Posterior cingulate gyrus (tissue), 11 donors: Measurements from ENCODE around the gene RAB7A.
A peak's percentile ranks its signal among the peaks of the same experiment; 100 is the strongest.
"Not testable (repeated sequence)": the region's sequence is repeated elsewhere in the genome, so short reads cannot be mapped to it uniquely, and the experiment has no call there.

Source experiments
- DNase-seq, 10 donors: peaks; one replicate each; pipeline versions ENCODE4 v3.0.0 to v3.0.0-alpha.2; 2020 to 2021; ENCODE audit warnings: mixed read lengths in 3 of 10
- intact Hi-C: fragments of 100-400 bp; cut with DNase I; formaldehyde crosslinking; loops from one replicate; pipeline ENCODE4 v1.15.1; 2023

The RAB7A gene

GRCh38 chr3:128746881-128747280 is 20.9 kb downstream of the RAB7A start:
- intact Hi-C loops = no loop called here
- DNase-seq = no peak

DNA sequence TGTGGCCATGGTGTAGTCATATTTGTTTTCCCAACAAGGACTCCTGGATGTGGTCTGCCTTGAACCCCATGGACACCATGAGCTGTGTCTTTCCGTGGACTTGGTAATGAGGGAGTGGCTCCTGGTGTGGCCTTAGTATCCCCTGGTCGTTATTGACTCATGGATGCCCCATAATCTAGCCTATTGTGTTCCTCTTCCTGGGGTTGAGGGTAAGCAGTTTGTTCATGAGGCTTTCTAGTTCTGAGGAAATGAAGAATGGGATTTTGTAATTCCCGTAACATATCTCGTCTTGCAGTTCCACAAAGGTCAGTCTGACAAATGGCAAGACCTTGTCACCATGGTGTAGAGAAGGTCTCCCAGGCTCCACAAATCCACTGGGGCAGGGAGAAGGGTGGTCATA is 22.6 kb downstream of the RAB7A start:
- no peak for DNase-seq
- intact Hi-C loops = no loop called here

GRCh38 chr3:128749035-128749434 is 23.1 kb downstream of the RAB7A start:
- intact Hi-C loops = no loop called here
- DNase-seq = no peak

DNA sequence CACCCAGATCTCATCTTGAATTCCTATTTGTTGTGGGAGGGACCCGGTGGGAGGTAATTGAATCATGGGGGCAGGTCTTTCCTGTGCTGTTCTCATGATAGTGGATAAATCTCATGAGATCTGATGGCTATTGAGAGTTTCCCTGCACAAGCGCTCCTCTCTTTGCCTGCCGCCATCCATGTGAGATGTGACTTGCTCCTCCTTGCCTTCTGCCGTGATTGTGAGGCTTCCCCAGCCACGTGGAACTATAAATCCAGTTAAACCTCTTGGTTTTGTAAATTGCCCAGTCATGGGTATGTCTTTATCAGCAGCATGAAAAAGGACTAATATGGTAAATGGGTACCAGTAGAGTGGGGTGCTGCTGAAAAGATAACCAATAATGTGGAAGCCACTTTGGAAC is 23.6 kb downstream of the RAB7A start:
- intact Hi-C loops, DNase-seq: not testable (repeated sequence)

GRCh38 chr3:128753715-128754114 is 27.7 kb downstream of the RAB7A start:
- intact Hi-C loops = no loop called here
- DNase-seq = no peak

DNA sequence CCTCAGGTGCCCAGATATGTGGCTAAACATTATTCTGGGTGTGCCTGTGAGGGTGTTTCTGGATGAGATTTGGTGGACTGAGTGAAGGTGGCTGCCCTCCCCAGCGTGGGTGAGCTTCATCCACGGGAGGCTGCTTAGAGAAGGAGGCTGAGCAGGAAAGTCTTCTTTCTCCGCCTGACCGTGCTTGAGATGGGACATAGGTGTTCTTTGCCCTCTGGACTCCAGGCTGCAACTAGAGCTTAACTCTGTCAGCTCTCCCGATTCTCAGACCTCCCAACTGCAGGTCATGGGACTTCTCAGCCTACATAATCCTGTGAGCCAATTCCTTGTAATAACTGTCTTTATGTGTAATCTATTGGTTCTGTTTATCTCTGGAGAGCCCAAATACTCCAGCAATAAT is 34.1 kb downstream of the RAB7A start:
- DNase-seq = no peak

DNA sequence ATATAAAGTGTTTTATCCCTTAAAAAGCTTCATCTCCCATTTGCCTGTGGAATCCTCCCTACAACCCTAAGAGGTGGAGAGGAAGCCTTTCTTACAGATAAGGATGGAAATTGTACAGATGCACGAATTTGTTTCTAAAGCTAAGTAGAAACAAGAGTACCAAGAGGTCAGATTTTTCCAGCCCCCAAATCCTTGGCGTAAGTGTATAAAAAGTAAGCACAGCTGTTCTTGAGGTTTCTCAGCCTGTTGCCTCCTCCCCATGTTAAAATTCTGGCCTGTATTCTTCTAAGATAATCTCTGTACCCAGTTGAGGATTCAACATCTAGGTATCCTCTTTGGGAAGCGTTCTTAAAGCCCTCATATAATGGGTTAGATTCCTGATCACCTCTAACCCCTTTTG is 34.9 kb downstream of the RAB7A start:
- no peak for DNase-seq
- intact Hi-C loops = no loop called here

More for the DNA sequence above, 34.1 kb downstream of the RAB7A start:
- intact Hi-C loops = no loop called here

DNA sequence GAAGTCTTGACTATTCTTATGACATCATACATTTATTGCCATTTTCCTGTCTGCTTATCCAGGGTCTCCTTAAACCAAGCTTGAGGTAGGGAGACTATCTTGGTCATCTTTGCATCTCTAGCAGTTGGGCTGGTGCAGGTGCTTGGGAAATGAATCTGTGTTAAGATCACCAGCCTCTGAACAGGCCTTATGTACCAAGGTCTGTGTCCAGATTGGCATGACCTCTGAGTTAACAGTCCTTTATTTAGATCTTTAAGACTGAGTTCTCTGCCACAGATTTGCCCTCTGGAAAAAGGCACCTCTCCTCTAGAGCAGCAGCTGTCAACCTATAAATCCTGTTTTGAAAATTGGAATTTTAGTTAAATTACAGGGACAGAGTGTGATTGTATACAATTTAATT is 35.4 kb downstream of the RAB7A start:
- DNase-seq = no peak
- intact Hi-C loops = no loop called here

DNA sequence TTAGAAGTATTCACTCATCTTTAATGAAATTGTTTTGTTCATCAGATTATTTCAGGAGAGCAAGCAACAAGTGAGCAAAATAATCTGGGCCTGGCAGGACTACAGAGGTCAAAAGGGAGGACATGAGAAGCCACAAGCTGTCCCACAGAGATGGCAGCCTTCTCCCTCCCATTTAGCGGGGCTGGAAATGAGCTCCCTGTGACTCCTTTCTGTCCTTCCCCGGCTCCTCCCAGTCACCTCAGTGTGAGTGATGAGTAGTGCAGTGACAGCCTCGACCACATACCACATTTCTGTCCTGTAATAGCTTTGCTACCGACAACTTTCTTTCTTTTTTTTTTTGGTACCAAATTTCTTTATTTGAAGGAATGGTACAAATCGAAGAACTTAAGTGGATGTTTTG is 38.0 kb downstream of the RAB7A start:
- DNase-seq = no peak
- intact Hi-C loops = no loop called here

- DNase-seq = no peak
- intact Hi-C loops = no loop called here
Observed at GRCh38 chr3:128764863-128765262, 38.9 kb downstream of the RAB7A start.

DNA sequence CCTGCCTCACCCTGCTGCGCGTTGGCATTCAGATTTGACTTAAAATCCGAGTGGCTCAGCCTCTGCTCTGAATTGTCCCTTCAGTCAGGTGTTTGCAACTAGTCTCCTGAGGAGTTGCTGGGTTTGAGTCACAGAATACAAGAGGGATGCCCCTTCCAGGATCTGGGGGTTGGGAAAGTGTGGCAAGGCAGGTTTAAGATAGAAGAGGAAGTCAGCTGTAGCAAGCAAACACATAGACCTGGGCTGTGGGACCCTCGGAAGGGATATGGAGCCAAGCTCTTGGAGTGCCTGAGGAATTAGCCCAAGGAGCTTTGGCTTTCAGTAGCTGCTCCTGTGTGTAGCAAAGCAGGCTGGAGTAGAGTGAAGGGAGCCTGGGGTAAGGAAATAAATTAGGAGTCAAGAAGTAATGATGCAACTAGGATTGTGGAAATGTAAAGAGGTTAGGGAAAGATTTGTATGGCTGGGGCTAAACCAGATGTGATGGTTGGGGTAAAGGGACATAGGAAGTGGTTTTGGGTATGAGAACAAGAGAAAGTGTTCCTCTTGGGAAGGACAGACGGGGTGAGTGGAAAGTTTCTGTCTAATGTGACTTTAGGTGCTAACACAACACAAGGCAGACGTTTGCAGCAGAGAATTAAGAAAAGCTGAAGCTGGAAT is 41.2 kb downstream of the RAB7A start:
- no peak for DNase-seq
- intact Hi-C loops = no loop called here

GRCh38 chr3:128768471-128768870 is 42.5 kb downstream of the RAB7A start:
- intact Hi-C loops = no loop called here
- no peak for DNase-seq

GRCh38 chr3:128770387-128770786 is 44.4 kb downstream of the RAB7A start:
- intact Hi-C loops = no loop called here
- DNase-seq = no peak

GRCh38 chr3:128773189-128773588 is 47.2 kb downstream of the RAB7A start:
- intact Hi-C loops = not testable (repeated sequence)
- DNase-seq = peak in 1 of 10 donors; percentile 77

DNA sequence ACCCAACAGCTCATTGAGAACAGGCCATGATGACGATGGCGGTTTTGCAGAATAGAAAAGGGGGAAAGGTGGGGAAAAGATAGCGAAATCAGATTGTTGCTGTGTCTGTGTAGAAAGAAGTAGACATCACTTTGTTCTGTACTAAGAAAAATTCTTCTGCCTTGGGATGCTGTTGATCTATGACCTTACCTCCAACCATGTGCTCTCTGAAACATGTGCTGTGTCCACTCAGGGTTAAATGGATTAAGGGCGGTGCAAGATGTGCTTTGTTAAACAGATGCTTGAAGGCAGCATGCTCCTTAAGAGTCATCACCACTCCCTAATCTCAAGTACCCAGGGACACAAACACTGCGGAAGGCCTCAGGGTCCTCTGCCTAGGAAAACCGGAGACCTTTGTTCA is 47.6 kb downstream of the RAB7A start:
- intact Hi-C loops, DNase-seq: not testable (repeated sequence)

DNA sequence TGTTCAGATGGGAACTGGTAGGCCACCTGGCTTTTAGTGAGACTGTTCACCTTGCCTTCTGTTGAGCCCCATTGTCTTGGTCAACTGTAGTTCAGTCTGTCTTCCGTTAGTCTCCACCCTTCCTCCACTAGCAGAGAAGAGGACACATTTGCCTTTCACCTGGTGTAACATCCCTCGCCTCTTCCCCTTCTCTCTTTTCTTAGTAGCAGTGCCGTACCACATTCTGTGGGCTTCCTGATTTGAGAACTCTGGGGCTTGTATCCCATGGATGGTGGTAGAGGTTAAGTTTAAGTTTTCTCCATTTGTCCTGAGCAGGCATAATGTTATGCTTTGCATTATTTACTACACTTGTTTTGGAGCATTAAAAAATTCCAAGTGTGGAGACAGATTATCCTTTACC is 49.3 kb downstream of the RAB7A start:
- intact Hi-C loops = no loop called here
- no peak for DNase-seq

DNA sequence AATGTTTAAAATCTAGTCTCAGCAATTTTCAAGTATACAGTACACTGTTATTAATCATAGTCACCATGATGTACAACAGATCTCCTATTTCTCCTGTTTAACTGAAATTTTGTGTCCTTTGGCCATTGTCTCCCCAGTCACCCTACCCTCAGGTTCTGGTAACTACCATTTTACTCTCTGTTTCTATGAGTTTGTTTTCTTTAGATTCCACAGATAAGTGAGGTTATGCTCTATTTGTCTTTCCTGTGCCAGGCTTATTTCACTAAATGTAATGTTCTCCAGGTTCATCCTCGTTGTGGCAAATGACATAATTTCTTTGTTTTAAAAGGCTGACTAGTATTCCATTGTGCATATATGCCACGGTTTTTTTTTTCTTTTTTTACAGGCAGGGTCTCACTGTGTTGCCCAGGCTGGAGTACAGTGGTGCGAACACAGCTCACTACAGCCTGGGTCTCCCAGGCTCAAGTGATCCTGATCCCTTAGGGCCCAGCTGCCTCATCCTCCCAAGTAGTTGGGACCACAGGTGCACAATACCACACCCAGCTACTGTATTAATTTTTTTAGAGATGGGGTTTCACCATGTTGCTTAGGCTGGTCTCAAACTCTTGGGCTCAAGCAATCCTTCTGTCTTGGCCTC is 50.0 kb downstream of the RAB7A start:
- intact Hi-C loops = no loop called here
- no peak for DNase-seq

GRCh38 chr3:128780101-128780837 is 54.3 kb downstream of the RAB7A start:
- no peak for DNase-seq
- intact Hi-C loops = no loop called here

GRCh38 chr3:128781164-128781563 is 55.2 kb downstream of the RAB7A start:
- intact Hi-C loops = no loop called here

GRCh38 chr3:128782282-128783146 is 56.5 kb downstream of the RAB7A start:
- intact Hi-C loops = no loop called here

More at GRCh38 chr3:128781164-128781563, 55.2 kb downstream of the RAB7A start:
- no peak for DNase-seq

DNA sequence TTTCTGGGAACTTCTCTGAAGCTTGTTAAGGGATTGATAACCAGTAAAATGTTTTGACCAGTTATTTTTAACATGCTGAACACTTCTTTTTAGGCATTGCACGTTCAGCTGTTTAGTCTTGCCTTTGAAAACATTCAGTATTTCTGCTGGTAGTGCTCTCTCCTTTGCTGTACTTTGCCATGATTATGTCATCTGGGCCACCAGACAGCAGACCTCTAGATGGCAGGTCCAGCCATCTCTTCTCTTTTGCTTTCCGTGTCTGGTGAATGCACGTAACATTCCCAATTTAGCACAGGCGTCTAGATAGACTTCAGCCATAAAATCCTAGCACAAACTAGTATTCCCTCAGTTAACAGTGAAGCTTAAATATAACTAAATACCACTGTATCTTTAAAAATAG is 57.8 kb downstream of the RAB7A start:
- no peak for DNase-seq
- intact Hi-C loops = loop anchor here (1.0 kb wide), 1 partner anchor 63 kb away; no protein-coding TSS in a partner anchor

More at GRCh38 chr3:128782282-128783146, 56.5 kb downstream of the RAB7A start:
- DNase-seq = no peak
